Fibroblast of lung (primary cell): ENCODE measurements around the gene AKT2. TPM values are rescaled to one million over a fixed set of nuclear protein-coding genes. Genes with fewer than 3 reads are reported as not detected.

Experiments used
- DNase-seq, 2 donors: peaks; one replicate each; pipeline versions ENCODE4 v3.0.0 to v3.0.0-alpha.2; 2010; ENCODE audit warnings: low read depth in 2 of 2
- H2AFZ ChIP-seq: 2 replicates; pipeline ENCODE4 v1.5.1; 2012; ENCODE audit warnings: low read length, control low read depth, inconsistent platforms
- H3K27ac ChIP-seq: 2 replicates; pipeline ENCODE4 v1.5.1; 2011; ENCODE audit warnings: low read length, control low read depth; ENCODE audit not compliant: insufficient read depth
- H3K27me3 ChIP-seq: 2 replicates; pipeline ENCODE4 v1.5.1; 2011; ENCODE audit warnings: mild to moderate bottlenecking, low read length; ENCODE audit not compliant: control insufficient read depth, insufficient read depth
- H3K36me3 ChIP-seq: 2 replicates; pipeline ENCODE4 v1.5.1; 2011; ENCODE audit warnings: low read length; ENCODE audit not compliant: control insufficient read depth, insufficient read depth
- H3K4me1 ChIP-seq: 2 replicates; pipeline ENCODE4 v1.5.1; 2011; ENCODE audit warnings: low read length; ENCODE audit not compliant: control insufficient read depth, insufficient read depth; ENCODE audit errors: extremely low read depth
- H3K4me2 ChIP-seq: 2 replicates; pipeline ENCODE4 v1.5.1; 2011; ENCODE audit warnings: low read length, control low read depth; ENCODE audit not compliant: insufficient read depth; ENCODE audit errors: extremely low read depth
- H3K4me3 ChIP-seq, 4 experiments: fragments of 200-600 bp in 1 of 4; sonication (generic) in 1 of 4; replicated peaks in 1 of 4; 2 replicates each; pipeline ENCODE4 v1.5.1; 2011 to 2016; ENCODE audit warnings: low read length in 4 of 4, low read depth in 3 of 4, mild to moderate bottlenecking in 3 of 4, control low read depth in 2 of 4, inconsistent platforms in 1 of 4, mixed read lengths in 1 of 4; ENCODE audit not compliant: insufficient read depth in 1 of 4; ENCODE audit errors: control extremely low read depth in 1 of 4
- H3K79me2 ChIP-seq: 2 replicates; pipeline ENCODE4 v1.5.1; 2012; ENCODE audit warnings: mild to moderate bottlenecking, low read length, inconsistent platforms; ENCODE audit not compliant: control insufficient read depth, insufficient read depth
- H3K9ac ChIP-seq: 2 replicates; pipeline ENCODE4 v1.5.1; 2011; ENCODE audit warnings: mild to moderate bottlenecking, low read length, control low read depth; ENCODE audit not compliant: insufficient read depth
- H3K9me3 ChIP-seq: 2 replicates; pipeline ENCODE4 v1.5.1; 2012; ENCODE audit warnings: low read depth, low read length; ENCODE audit not compliant: control insufficient read depth, insufficient read depth
- H4K20me1 ChIP-seq: 2 replicates; pipeline ENCODE4 v1.5.1; 2011; ENCODE audit warnings: low read length; ENCODE audit not compliant: control insufficient read depth, insufficient read depth; ENCODE audit errors: extremely low read depth
- EZH2 ChIP-seq: IDR thresholded peaks from 2 replicates; pipeline ENCODE4 v1.5.1; 2012; ENCODE audit warnings: low read length, control low read depth, mild to moderate bottlenecking; ENCODE audit errors: missing control alignments
- polyA plus RNA-seq, 2 donors: library from polyadenylated mRNA; depleted of rRNA in 1 of 2; stranded (reverse) in 1 of 2; unstranded in 1 of 2; fragments of >200 nt; gene quantifications; 2 replicates each; pipeline ENCODE4 v1.2.1, GENCODE V29; 2011 to 2012; ENCODE audit warnings: missing spikeins in 1 of 2
- total RNA-seq: library from RNA; depleted of rRNA; stranded (reverse); fragments of >200 nt; gene quantifications from 2 replicates; pipeline ENCODE4 v1.2.1, GENCODE V29; 2014
- TF ChIP-seq, protein P1 (sequence below), 2 donors: IDR thresholded peaks in 1 of 2; conservative IDR thresholded peaks in 1 of 2; 1 replicate in 1 of 2; 2 replicates in 1 of 2; pipeline ENCODE4 v1.5.1; 2011 to 2012; ENCODE audit warnings: low read length in 2 of 2, control low read depth in 1 of 2, inconsistent platforms in 1 of 2, low read depth in 1 of 2, mild to moderate bottlenecking in 1 of 2

The AKT2 gene
- total and polyA plus RNA-seq, 2 donors (not counting 1 experiment from before 2014, with no cell fraction given), result 76.0 to 81.5 TPM

DNA sequence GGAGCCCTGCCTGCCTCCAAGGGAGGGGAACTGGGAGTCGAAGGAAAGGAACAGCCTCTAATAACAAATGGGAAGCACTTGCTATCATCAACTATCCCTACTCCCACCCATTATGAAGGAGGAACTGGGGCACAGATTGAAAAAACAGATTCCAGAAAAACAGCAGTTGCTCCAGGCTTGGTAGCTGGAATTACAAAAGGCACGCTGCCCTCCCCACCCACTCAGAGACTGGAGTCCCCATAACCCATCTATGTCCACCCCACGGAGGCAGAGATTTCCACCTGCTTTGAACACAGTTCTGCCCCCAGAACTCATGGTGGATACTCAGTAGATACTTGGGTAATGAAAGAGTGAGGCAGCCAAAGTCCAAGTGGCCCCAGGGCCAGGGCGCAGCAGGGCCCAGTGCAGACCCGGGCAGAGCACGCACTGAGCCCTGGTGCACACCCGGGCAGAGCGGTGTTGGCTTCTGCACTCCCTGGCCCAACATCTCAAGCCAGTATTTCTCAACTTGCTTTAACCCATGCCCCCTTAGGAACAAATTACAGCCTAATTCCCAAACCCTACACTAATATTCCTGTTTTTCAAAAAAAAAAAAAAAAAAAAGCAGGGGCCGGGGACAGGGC lies 39.5 kb downstream of the AKT2 start:
- Histone ChIP-seq H3K4me1 (no peaks in the 10 kb centered on the region), H3K9me3 (no peaks in the 10 kb centered on the region), H3K79me2 (peaks cover 5% of the 10 kb centered on the region), H3K4me3 (no peak overlapping the region), H2AFZ (no peak overlapping the region), H3K27ac (no peak overlapping the region), H4K20me1 (no peaks in the 10 kb centered on the region), H3K4me2 (no peak overlapping the region), H3K27me3 (no peaks in the 10 kb centered on the region), H3K9ac (no peak overlapping the region), H3K36me3 (peaks cover 5% of the 10 kb centered on the region)
- no peak for DNase-seq
- TF ChIP-seq, protein P1, sequence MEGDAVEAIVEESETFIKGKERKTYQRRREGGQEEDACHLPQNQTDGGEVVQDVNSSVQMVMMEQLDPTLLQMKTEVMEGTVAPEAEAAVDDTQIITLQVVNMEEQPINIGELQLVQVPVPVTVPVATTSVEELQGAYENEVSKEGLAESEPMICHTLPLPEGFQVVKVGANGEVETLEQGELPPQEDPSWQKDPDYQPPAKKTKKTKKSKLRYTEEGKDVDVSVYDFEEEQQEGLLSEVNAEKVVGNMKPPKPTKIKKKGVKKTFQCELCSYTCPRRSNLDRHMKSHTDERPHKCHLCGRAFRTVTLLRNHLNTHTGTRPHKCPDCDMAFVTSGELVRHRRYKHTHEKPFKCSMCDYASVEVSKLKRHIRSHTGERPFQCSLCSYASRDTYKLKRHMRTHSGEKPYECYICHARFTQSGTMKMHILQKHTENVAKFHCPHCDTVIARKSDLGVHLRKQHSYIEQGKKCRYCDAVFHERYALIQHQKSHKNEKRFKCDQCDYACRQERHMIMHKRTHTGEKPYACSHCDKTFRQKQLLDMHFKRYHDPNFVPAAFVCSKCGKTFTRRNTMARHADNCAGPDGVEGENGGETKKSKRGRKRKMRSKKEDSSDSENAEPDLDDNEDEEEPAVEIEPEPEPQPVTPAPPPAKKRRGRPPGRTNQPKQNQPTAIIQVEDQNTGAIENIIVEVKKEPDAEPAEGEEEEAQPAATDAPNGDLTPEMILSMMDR (conservative IDR thresholded peaks at IDR 0.05 in 1 of 2, IDR thresholded peaks at IDR 0.05 in 1 of 2; ENCODE audit: low read depth in 1 of 2, low read length in 2 of 2), result no peak
- no peak for TF ChIP-seq EZH2

- Histone ChIP-seq H3K4me3 (no peak overlapping the region), H3K27me3 (no peaks in the 10 kb centered on the region), H3K79me2 (peaks cover 5% of the 10 kb centered on the region), H2AFZ (no peak overlapping the region), H3K36me3 (peaks cover 4% of the 10 kb centered on the region), H3K4me1 (no peaks in the 10 kb centered on the region), H3K27ac (no peak overlapping the region), H4K20me1 (no peaks in the 10 kb centered on the region), H3K9ac (no peak overlapping the region), H3K9me3 (no peaks in the 10 kb centered on the region), H3K4me2 (no peak overlapping the region)
- no peak for DNase-seq
- TF ChIP-seq EZH2, result no peak
- TF ChIP-seq, protein P1 (conservative IDR thresholded peaks at IDR 0.05 in 1 of 2, IDR thresholded peaks at IDR 0.05 in 1 of 2; ENCODE audit: low read depth in 1 of 2, low read length in 2 of 2), result no peak
These were observed 40.4 kb downstream of the AKT2 start for GRCh38 chr19:40244579-40245317.

GRCh38 chr19:40243181-40243580 lies 42.0 kb downstream of the AKT2 start:
- no peak for DNase-seq
- H4K20me1 ChIP-seq, result no peaks in the 10 kb centered on the region
- H3K9me3 ChIP-seq, result no peaks in the 10 kb centered on the region
- no peak overlapping the region for H3K9ac ChIP-seq
- H3K79me2 ChIP-seq, result peaks cover 5% of the 10 kb centered on the region
- H3K4me2 ChIP-seq, result no peak overlapping the region
- H3K36me3 ChIP-seq, result peaks cover 8% of the 10 kb centered on the region
- no peaks in the 10 kb centered on the region for H3K27me3 ChIP-seq
- no peak overlapping the region for H2AFZ ChIP-seq
- no peak overlapping the region for H3K27ac ChIP-seq
- no peak for TF ChIP-seq EZH2
- TF ChIP-seq, protein P1 (conservative IDR thresholded peaks at IDR 0.05 in 1 of 2, IDR thresholded peaks at IDR 0.05 in 1 of 2; ENCODE audit: low read depth in 1 of 2, low read length in 2 of 2), result no peak
- no peak overlapping the region for H3K4me3 ChIP-seq
- H3K4me1 ChIP-seq, result no peaks in the 10 kb centered on the region
